ENCODE measurements around the gene CAPN8. TPM values are rescaled to one million over a fixed set of nuclear protein-coding genes. Genes with fewer than 3 reads are reported as not detected.

The CAPN8 gene
- total RNA-seq, 1 experiment from 2014 or later, result 0.28 TPM

DNA sequence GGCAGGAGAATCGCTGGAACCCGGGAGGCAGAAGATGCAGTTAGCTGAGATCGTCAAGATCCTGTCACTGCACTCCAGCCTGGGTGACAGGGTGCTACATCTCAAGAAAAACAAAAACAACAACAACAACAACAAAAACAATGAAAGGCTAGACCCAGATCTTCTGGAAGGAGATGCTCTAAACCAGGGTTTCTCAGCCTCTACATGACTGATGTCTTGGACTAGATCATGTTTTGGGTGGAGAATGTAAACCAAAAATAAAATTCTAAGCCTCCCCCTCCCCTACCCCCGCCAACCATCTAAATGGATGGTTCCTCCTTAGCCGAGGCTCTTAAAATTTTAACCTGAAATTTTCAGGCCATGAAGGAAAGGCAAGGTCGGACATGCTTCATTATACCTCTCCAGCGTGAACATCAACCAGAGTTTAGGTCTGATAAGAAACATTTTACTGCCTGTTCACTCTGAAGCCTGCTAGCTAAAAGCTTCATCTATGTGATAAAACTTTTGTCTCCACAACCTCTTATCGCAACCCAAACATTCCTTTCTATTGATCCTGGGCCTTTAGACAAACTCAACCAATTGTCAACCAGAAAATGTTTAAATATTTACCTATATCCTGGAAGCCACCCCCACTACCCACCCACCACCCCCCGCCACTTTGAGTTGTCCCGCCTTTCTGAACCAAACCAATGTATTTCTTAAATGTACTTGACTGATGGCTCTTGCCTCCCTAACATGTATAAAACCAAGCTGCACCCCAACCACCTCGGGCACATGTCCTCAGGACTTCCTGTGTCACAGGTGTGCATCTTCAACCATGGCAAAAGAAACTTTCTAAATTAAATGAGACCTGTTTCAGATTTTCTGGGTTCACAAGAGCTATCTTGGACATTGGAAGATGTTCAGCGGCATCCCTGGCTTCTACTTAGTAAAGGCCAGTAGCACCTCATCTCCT lies 45.0 kb upstream of the CAPN8 start:
- H3K4me3 Mint-ChIP-seq, result no peak overlapping the region
- no peak for TF ChIP-seq SMAD4 (CRISPR knock-in tag; IDR thresholded peaks at IDR 0.05)
- no peak for TF ChIP-seq ZNF138 (CRISPR knock-in tag; conservative IDR thresholded peaks at IDR 0.05)
- no peak for TF ChIP-seq NFATC4 (CRISPR knock-in tag; IDR thresholded peaks at IDR 0.05)
- TF ChIP-seq ZNF512 (CRISPR knock-in tag; IDR thresholded peaks at IDR 0.05; ENCODE audit: borderline replicate concordance), result no peak
- no peak for TF ChIP-seq MYBL2 (CRISPR knock-in tag; IDR thresholded peaks at IDR 0.05)
- peaks cover 55% of the 10 kb centered on the region for H3K27me3 Mint-ChIP-seq (ENCODE audit: low read depth)
- POLR2A ChIA-PET, result no interaction called here
- no peaks in the 10 kb centered on the region for H3K9me3 Mint-ChIP-seq
- no peaks in the 10 kb centered on the region for H3K36me3 Mint-ChIP-seq
- ATAC-seq, result no peak
- peaks cover 31% of the 10 kb centered on the region for H3K4me1 Mint-ChIP-seq
- DNase-seq (ENCODE audit: low spot score), result no peak
- H3K27ac Mint-ChIP-seq, result no peak overlapping the region
- CTCF ChIA-PET, result no interaction called here

DNA sequence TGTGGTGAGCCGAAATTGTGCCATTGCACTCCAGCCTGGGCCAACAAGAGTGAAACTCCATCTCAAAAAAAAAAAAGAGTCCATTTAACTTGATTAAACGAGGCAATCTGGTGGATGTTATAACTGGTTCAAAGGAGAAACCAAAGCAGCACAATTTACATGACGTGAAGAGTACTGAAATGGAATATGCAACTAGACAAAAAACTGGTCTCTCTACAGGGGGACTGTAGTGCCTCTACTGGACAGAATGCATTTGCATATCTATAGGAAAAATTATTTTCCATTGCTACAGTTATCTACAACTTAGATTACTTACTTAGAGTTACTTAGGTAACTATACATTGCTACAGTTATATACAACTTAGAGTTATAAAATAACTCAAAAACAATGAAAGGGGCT lies 44.1 kb upstream of the CAPN8 start:
- H3K4me3 Mint-ChIP-seq, result no peak overlapping the region

More for the DNA sequence above, 44.1 kb upstream of the CAPN8 start:
- Mint-ChIP-seq H3K27me3 (ENCODE audit: low read depth) (peaks cover 47% of the 10 kb centered on the region), H3K27ac (no peak overlapping the region), H3K4me1 (peaks cover 23% of the 10 kb centered on the region), H3K9me3 (no peaks in the 10 kb centered on the region), H3K36me3 (no peaks in the 10 kb centered on the region)
- no peak for TF ChIP-seq ZNF416 (CRISPR knock-in tag; IDR thresholded peaks at IDR 0.05)
- TF ChIP-seq ZNF396 (CRISPR knock-in tag; IDR thresholded peaks at IDR 0.05; ENCODE audit: borderline replicate concordance), result no peak
- TF ChIP-seq, protein P1, sequence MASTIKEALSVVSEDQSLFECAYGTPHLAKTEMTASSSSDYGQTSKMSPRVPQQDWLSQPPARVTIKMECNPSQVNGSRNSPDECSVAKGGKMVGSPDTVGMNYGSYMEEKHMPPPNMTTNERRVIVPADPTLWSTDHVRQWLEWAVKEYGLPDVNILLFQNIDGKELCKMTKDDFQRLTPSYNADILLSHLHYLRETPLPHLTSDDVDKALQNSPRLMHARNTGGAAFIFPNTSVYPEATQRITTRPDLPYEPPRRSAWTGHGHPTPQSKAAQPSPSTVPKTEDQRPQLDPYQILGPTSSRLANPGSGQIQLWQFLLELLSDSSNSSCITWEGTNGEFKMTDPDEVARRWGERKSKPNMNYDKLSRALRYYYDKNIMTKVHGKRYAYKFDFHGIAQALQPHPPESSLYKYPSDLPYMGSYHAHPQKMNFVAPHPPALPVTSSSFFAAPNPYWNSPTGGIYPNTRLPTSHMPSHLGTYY (CRISPR knock-in tag; IDR thresholded peaks at IDR 0.05), result no peak
- TF ChIP-seq JAZF1 (CRISPR knock-in tag; IDR thresholded peaks at IDR 0.05), result no peak
- TF ChIP-seq NR1H2 (CRISPR knock-in tag; IDR thresholded peaks at IDR 0.05), result no peak
- no peak for TF ChIP-seq SMAD3 (CRISPR knock-in tag; IDR thresholded peaks at IDR 0.05; ENCODE audit: borderline replicate concordance)
- TF ChIP-seq ZNF121 (CRISPR knock-in tag; IDR thresholded peaks at IDR 0.05), result no peak
- TF ChIP-seq ELF4 (CRISPR knock-in tag; IDR thresholded peaks at IDR 0.05; ENCODE audit: low read depth), result no peak
- TF ChIP-seq, protein P2, sequence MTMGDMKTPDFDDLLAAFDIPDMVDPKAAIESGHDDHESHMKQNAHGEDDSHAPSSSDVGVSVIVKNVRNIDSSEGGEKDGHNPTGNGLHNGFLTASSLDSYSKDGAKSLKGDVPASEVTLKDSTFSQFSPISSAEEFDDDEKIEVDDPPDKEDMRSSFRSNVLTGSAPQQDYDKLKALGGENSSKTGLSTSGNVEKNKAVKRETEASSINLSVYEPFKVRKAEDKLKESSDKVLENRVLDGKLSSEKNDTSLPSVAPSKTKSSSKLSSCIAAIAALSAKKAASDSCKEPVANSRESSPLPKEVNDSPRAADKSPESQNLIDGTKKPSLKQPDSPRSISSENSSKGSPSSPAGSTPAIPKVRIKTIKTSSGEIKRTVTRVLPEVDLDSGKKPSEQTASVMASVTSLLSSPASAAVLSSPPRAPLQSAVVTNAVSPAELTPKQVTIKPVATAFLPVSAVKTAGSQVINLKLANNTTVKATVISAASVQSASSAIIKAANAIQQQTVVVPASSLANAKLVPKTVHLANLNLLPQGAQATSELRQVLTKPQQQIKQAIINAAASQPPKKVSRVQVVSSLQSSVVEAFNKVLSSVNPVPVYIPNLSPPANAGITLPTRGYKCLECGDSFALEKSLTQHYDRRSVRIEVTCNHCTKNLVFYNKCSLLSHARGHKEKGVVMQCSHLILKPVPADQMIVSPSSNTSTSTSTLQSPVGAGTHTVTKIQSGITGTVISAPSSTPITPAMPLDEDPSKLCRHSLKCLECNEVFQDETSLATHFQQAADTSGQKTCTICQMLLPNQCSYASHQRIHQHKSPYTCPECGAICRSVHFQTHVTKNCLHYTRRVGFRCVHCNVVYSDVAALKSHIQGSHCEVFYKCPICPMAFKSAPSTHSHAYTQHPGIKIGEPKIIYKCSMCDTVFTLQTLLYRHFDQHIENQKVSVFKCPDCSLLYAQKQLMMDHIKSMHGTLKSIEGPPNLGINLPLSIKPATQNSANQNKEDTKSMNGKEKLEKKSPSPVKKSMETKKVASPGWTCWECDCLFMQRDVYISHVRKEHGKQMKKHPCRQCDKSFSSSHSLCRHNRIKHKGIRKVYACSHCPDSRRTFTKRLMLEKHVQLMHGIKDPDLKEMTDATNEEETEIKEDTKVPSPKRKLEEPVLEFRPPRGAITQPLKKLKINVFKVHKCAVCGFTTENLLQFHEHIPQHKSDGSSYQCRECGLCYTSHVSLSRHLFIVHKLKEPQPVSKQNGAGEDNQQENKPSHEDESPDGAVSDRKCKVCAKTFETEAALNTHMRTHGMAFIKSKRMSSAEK (CRISPR knock-in tag; IDR thresholded peaks at IDR 0.05; ENCODE audit: borderline replicate concordance), result no peak
- no peak for TF ChIP-seq ATF1 (CRISPR knock-in tag; IDR thresholded peaks at IDR 0.05)
- TF ChIP-seq ATF6 (CRISPR knock-in tag; IDR thresholded peaks at IDR 0.05), result no peak
- no peak for TF ChIP-seq ZBTB43 (CRISPR knock-in tag; IDR thresholded peaks at IDR 0.05)
- no peak for TF ChIP-seq SMAD4 (CRISPR knock-in tag; IDR thresholded peaks at IDR 0.05)
- no peak for TF ChIP-seq FOXJ3 (CRISPR knock-in tag; IDR thresholded peaks at IDR 0.05; ENCODE audit: borderline replicate concordance)
- no peak for TF ChIP-seq ZNF512 (CRISPR knock-in tag; IDR thresholded peaks at IDR 0.05; ENCODE audit: borderline replicate concordance)
- ChIA-PET POLR2A (no interaction called here), CTCF (no interaction called here)
- DNase-seq (ENCODE audit: low spot score) (no peak), ATAC-seq (no peak)
